K562 (cell line): Measurements from ENCODE around the gene SPHK1. TPM values are rescaled to one million over a fixed set of nuclear protein-coding genes. Genes with fewer than 3 reads are reported as not detected.

Experiments used
- ARID2 ChIP-seq: fragments of 450-650 bp; IDR thresholded peaks from 2 replicates; pipeline ENCODE4 v1.6.1; 2017; ENCODE audit warnings: antibody characterized with exemption, mild to moderate bottlenecking
- BMI1 ChIP-seq: fragments of 150-350 bp; IDR thresholded peaks from 2 replicates; pipeline ENCODE4 v1.6.1; 2014; ENCODE audit warnings: low read length
- CC2D1A ChIP-seq: fragments of 450-650 bp; IDR thresholded peaks from 2 replicates; pipeline ENCODE4 v1.6.1; 2017; ENCODE audit warnings: mild to moderate bottlenecking
- DNMT1 ChIP-seq: fragments of 450-650 bp; IDR thresholded peaks from 2 replicates; pipeline ENCODE4 v1.6.1; 2016; ENCODE audit warnings: antibody characterized with exemption, mild to moderate bottlenecking
- E2F3 ChIP-seq: fragments of 250-450 bp; sonication (Bioruptor Pico); IDR thresholded peaks from 2 replicates; pipeline ENCODE4 v1.4.0; 2020; ENCODE audit warnings: mild to moderate bottlenecking
- FOSL1 ChIP-seq: fragments of 200-800 bp; sonication (Bioruptor generic); conservative IDR thresholded peaks from 2 replicates; pipeline ENCODE4 v1.6.1; 2016; ENCODE audit warnings: missing genetic modification characterization, missing compliant biosample characterization
- FOXA1 ChIP-seq: fragments of 450-650 bp; IDR thresholded peaks from 2 replicates; pipeline ENCODE4 v1.6.1; 2016; ENCODE audit warnings: mild to moderate bottlenecking, borderline replicate concordance
- NCOR1 ChIP-seq: fragments of 450-650 bp; IDR thresholded peaks from 2 replicates; pipeline ENCODE4 v1.6.1; 2016; ENCODE audit warnings: mild to moderate bottlenecking, moderate library complexity
- SAFB2 ChIP-seq: fragments of 200-400 bp; formaldehyde crosslinking; IDR thresholded peaks from 2 replicates; pipeline ENCODE4 v1.6.1; 2018; ENCODE audit warnings: borderline replicate concordance, low read length, low read depth, moderate library complexity; ENCODE audit not compliant: severe bottlenecking
- SIX5 ChIP-seq, 2 experiments: IDR thresholded peaks; 2 replicates each; pipeline ENCODE4 v1.6.1; 2011; ENCODE audit warnings: low read length in 2 of 2, borderline replicate concordance in 1 of 2, low read depth in 1 of 2, mild to moderate bottlenecking in 1 of 2, moderate library complexity in 1 of 2; ENCODE audit not compliant: insufficient read depth in 1 of 2
- SMAD3 ChIP-seq: fragments of 450-650 bp; formaldehyde crosslinking; conservative IDR thresholded peaks from 2 replicates; pipeline ENCODE4 v1.4.0; 2020; ENCODE audit warnings: mild to moderate bottlenecking
- TAL1 ChIP-seq: fragments of 450-650 bp; IDR thresholded peaks from 2 replicates; pipeline ENCODE4 v1.6.1; 2016; ENCODE audit warnings: mild to moderate bottlenecking
- TCF7 ChIP-seq: sonication (generic); IDR thresholded peaks from 2 replicates; pipeline ENCODE4 v1.6.1; 2016; ENCODE audit warnings: antibody characterized with exemption, borderline replicate concordance
- ZNF217 ChIP-seq: sonication (generic); formaldehyde crosslinking; IDR thresholded peaks from 2 replicates; pipeline ENCODE4 v1.8.0; 2022; ENCODE audit warnings: mild to moderate bottlenecking, missing genetic modification reagents
- ZNF232 ChIP-seq: sonication (generic); formaldehyde crosslinking; IDR thresholded peaks from 2 replicates; pipeline ENCODE4 v1.8.0; 2022; ENCODE audit warnings: mild to moderate bottlenecking, missing genetic modification reagents
- polyA plus RNA-seq, 8 experiments: library from polyadenylated mRNA; depleted of rRNA in 4 of 8; stranded (reverse) in 5 of 8; unstranded in 3 of 8; fragments of >200 nt; fragmentation: Nextera tagmentation in 2 of 8; fragmentation: Illumina TruSeq in 1 of 8; extraction: Ambion mirVana in 2 of 8; extraction: Trizol in 1 of 8; gene quantifications; 2 replicates each; pipeline versions ENCODE4 v1.2.1 to v1.2.3, GENCODE V29; 2011 to 2014; ENCODE audit warnings: inconsistent platforms in 1 of 8, missing spikeins in 1 of 8
- total RNA-seq, 7 experiments: library from RNA; depleted of rRNA in 6 of 7; stranded (reverse); fragments of >200 nt in 6 of 7; fragmentation: Illumina TruSeq in 2 of 7; extraction: Trizol in 2 of 7; gene quantifications; 2 replicates each; pipeline versions ENCODE4 v1.2.1 to v1.2.3, GENCODE V29; 2011 to 2021; ENCODE audit warnings: low replicate concordance in 1 of 7
- TF ChIP-seq, protein P1 (sequence below): fragments of 200-400 bp; formaldehyde crosslinking; IDR thresholded peaks from 2 replicates; pipeline ENCODE4 v1.6.1; 2017; ENCODE audit warnings: mild to moderate bottlenecking, low read depth, low read length, moderate library complexity
- TF ChIP-seq, protein P2 (sequence below): fragments of 450-650 bp; IDR thresholded peaks from 2 replicates; pipeline ENCODE4 v1.6.1; 2018; ENCODE audit warnings: mild to moderate bottlenecking, low read depth; ENCODE audit not compliant: partially characterized antibody
- TF ChIP-seq, protein P3 (sequence below): fragments of 150-350 bp; IDR thresholded peaks from 2 replicates; pipeline ENCODE4 v1.6.1; 2014; ENCODE audit warnings: low read depth, mild to moderate bottlenecking, low read length, borderline replicate concordance
- TF ChIP-seq, protein P4 (sequence below): fragments of 250-450 bp; sonication (Bioruptor Pico); IDR thresholded peaks from 2 replicates; pipeline ENCODE4 v1.9.0; 2021; ENCODE audit warnings: mild to moderate bottlenecking, inconsistent platforms

Gene SPHK1
- total and polyA plus RNA-seq, 9 of the 15 experiments (the other 6 are each of a cell fraction or from before 2014, with no cell fraction given): 0.21 to 60.3 (median 14.5) TPM

DNA sequence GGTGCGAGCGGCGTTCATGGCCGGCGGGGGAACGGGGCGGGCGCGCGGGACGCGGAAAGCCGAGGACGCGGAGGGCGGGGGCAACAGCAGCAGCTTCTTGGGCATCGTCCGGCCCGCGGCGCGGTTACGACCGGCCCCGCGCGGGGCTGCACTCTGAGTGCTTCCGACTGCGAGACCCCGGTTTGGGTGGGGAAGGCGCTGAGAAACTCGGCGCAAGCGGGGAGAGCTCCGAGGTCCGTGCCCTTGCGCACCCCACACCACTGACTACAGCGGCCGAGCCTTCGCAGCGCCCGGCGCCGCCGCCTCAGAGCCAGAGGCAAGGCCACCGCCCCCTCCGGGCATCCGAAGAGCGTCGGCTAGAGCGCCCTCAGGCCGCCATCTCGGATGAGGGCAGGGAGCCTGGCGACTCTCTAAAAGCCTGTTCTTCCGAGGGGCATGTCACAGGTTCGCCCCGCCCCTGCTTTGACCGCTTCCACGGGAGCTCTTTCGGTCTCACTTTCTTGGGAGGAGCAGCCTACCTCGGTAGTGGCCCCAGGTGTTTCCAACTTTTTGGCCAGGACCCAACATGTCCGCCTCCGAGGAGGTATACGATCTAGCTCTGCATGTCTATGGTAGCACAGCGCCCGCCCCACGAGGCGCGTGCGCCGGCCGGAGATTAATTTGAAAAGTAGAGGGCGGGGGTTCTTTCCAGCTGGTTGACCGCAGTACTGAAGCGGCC lies 30.7 kb upstream of the SPHK1 start, which contains the start of gene PRPSAP1 (continued):
- TF ChIP-seq ZNF217 (CRISPR knock-in tag): no peak
- peak; percentile 49 to 50; a peak in 3 of 4 replicates for TF ChIP-seq SIX5 (IDR thresholded peaks at IDR 0.05; ENCODE audit: borderline replicate concordance in 1 of 2, insufficient read depth in 1 of 2, low read depth in 1 of 2, low read length in 2 of 2)
- TF ChIP-seq E2F3 (CRISPR knock-in tag): no peak
- TF ChIP-seq ZNF232 (CRISPR knock-in tag): no peak
- TF ChIP-seq BMI1: no peak
- peak; percentile 60; the same call in 1 of the 2 replicates for TF ChIP-seq CC2D1A
- peak; percentile 89 for TF ChIP-seq SMAD3
- TF ChIP-seq TAL1: peak; percentile 9; the same call in 1 of the 2 replicates
- TF ChIP-seq, protein P1, sequence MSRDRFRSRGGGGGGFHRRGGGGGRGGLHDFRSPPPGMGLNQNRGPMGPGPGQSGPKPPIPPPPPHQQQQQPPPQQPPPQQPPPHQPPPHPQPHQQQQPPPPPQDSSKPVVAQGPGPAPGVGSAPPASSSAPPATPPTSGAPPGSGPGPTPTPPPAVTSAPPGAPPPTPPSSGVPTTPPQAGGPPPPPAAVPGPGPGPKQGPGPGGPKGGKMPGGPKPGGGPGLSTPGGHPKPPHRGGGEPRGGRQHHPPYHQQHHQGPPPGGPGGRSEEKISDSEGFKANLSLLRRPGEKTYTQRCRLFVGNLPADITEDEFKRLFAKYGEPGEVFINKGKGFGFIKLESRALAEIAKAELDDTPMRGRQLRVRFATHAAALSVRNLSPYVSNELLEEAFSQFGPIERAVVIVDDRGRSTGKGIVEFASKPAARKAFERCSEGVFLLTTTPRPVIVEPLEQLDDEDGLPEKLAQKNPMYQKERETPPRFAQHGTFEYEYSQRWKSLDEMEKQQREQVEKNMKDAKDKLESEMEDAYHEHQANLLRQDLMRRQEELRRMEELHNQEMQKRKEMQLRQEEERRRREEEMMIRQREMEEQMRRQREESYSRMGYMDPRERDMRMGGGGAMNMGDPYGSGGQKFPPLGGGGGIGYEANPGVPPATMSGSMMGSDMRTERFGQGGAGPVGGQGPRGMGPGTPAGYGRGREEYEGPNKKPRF: no peak
- TF ChIP-seq FOXA1: no peak
- no peak for TF ChIP-seq FOSL1 (tag)
- TF ChIP-seq, protein P2, sequence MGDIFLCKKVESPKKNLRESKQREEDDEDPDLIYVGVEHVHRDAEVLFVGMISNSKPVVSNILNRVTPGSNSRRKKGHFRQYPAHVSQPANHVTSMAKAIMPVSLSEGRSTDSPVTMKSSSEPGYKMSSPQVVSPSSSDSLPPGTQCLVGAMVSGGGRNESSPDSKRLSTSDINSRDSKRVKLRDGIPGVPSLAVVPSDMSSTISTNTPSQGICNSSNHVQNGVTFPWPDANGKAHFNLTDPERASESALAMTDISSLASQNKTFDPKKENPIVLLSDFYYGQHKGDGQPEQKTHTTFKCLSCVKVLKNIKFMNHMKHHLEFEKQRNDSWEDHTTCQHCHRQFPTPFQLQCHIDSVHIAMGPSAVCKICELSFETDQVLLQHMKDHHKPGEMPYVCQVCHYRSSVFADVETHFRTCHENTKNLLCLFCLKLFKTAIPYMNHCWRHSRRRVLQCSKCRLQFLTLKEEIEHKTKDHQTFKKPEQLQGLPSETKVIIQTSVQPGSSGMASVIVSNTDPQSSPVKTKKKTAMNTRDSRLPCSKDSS: no peak
- TF ChIP-seq, protein P3, sequence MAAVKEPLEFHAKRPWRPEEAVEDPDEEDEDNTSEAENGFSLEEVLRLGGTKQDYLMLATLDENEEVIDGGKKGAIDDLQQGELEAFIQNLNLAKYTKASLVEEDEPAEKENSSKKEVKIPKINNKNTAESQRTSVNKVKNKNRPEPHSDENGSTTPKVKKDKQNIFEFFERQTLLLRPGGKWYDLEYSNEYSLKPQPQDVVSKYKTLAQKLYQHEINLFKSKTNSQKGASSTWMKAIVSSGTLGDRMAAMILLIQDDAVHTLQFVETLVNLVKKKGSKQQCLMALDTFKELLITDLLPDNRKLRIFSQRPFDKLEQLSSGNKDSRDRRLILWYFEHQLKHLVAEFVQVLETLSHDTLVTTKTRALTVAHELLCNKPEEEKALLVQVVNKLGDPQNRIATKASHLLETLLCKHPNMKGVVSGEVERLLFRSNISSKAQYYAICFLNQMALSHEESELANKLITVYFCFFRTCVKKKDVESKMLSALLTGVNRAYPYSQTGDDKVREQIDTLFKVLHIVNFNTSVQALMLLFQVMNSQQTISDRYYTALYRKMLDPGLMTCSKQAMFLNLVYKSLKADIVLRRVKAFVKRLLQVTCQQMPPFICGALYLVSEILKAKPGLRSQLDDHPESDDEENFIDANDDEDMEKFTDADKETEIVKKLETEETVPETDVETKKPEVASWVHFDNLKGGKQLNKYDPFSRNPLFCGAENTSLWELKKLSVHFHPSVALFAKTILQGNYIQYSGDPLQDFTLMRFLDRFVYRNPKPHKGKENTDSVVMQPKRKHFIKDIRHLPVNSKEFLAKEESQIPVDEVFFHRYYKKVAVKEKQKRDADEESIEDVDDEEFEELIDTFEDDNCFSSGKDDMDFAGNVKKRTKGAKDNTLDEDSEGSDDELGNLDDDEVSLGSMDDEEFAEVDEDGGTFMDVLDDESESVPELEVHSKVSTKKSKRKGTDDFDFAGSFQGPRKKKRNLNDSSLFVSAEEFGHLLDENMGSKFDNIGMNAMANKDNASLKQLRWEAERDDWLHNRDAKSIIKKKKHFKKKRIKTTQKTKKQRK: no peak
- TF ChIP-seq, protein P4, sequence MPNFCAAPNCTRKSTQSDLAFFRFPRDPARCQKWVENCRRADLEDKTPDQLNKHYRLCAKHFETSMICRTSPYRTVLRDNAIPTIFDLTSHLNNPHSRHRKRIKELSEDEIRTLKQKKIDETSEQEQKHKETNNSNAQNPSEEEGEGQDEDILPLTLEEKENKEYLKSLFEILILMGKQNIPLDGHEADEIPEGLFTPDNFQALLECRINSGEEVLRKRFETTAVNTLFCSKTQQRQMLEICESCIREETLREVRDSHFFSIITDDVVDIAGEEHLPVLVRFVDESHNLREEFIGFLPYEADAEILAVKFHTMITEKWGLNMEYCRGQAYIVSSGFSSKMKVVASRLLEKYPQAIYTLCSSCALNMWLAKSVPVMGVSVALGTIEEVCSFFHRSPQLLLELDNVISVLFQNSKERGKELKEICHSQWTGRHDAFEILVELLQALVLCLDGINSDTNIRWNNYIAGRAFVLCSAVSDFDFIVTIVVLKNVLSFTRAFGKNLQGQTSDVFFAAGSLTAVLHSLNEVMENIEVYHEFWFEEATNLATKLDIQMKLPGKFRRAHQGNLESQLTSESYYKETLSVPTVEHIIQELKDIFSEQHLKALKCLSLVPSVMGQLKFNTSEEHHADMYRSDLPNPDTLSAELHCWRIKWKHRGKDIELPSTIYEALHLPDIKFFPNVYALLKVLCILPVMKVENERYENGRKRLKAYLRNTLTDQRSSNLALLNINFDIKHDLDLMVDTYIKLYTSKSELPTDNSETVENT (CRISPR knock-in tag): peak; percentile 100
- TF ChIP-seq NCOR1: no peak
- TF ChIP-seq DNMT1: no peak
- no peak for TF ChIP-seq ARID2
- no peak for TF ChIP-seq TCF7
- no peak for TF ChIP-seq SAFB2
